ENCODE measurements around the gene CMKLR1.

DNA sequence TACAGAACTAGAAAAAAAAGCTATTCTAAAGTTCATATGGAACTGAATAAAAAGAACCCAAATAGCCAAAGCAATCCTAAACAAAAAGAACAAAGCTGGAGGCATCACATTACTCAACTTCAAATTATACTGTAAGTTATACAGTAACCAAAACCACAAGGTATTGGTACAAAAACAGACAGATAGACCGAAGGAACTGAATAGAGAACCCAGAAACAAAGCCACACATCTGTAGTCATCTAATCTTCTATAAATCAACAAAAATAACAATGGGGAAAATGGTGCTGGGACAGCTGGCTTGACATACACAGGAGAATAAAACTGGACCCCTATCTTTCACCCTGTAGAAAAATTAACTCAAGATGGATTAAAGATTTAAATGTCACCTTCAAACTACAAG, 38.1 kb upstream of the CMKLR1 start:
- TF ChIP-seq, protein P1, sequence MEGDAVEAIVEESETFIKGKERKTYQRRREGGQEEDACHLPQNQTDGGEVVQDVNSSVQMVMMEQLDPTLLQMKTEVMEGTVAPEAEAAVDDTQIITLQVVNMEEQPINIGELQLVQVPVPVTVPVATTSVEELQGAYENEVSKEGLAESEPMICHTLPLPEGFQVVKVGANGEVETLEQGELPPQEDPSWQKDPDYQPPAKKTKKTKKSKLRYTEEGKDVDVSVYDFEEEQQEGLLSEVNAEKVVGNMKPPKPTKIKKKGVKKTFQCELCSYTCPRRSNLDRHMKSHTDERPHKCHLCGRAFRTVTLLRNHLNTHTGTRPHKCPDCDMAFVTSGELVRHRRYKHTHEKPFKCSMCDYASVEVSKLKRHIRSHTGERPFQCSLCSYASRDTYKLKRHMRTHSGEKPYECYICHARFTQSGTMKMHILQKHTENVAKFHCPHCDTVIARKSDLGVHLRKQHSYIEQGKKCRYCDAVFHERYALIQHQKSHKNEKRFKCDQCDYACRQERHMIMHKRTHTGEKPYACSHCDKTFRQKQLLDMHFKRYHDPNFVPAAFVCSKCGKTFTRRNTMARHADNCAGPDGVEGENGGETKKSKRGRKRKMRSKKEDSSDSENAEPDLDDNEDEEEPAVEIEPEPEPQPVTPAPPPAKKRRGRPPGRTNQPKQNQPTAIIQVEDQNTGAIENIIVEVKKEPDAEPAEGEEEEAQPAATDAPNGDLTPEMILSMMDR (IDR thresholded peaks at IDR 0.05), result no peak
- no peak for TF ChIP-seq POLR2A (IDR thresholded peaks at IDR 0.05)
- no peak for TF ChIP-seq EP300 (IDR thresholded peaks at IDR 0.05)
